H1 (cell line): ENCODE measurements around the gene LRIG2. TPM values are rescaled to one million over a fixed set of nuclear protein-coding genes. Genes with fewer than 3 reads are reported as not detected.
A peak's percentile ranks its signal among the peaks of the same experiment; 100 is the strongest.

ENCODE experiments used
- CTCF ChIA-PET: fragments of 300-600 bp; sonication (Branson Sonifier 250); formaldehyde crosslinking; loops from one replicate; lab custom pipeline; 2021; ENCODE audit not compliant: partially characterized antibody; lab: Charles Lee
- POLR2A ChIA-PET: fragments of 300-600 bp; sonication (Branson Sonifier 250); formaldehyde crosslinking; loops from one replicate; lab custom pipeline; 2021; ENCODE audit warnings: inconsistent platforms; ENCODE audit not compliant: partially characterized antibody; lab: Charles Lee
- DNase-seq, 2 experiments: peaks; one replicate each; pipeline versions ENCODE4 v3.0.0 to v3.0.0-alpha.2; 2010 to 2022; ENCODE audit warnings: low spot score in 2 of 2, low read depth in 1 of 2, mixed read lengths in 1 of 2
- FAIRE-seq: peaks from 2 replicates; lab custom pipeline; 2011; peaks lifted over from hg19 to GRCh38; lab: Jason Lieb, UNC
- H2AFZ ChIP-seq: 2 replicates; pipeline ENCODE4 v1.8.1; 2012; ENCODE audit warnings: low read length, inconsistent platforms
- H2AK5ac ChIP-seq: 2 replicates; pipeline ENCODE4 v1.6.1; 2013; ENCODE audit warnings: low read depth, low read length
- H2BK120ac ChIP-seq: replicated peaks from 2 replicates; pipeline ENCODE3; 2013; ENCODE audit warnings: low read depth, low read length, inconsistent platforms
- H2BK12ac ChIP-seq: 2 replicates; pipeline ENCODE4 v1.6.1; 2013; ENCODE audit warnings: low read depth, low read length
- H2BK15ac ChIP-seq: 2 replicates; pipeline ENCODE4 v1.6.1; 2013; ENCODE audit warnings: low read length
- H2BK20ac ChIP-seq: 2 replicates; pipeline ENCODE4 v1.6.1; 2013; ENCODE audit warnings: low read length
- H2BK5ac ChIP-seq: 2 replicates; pipeline ENCODE4 v1.6.1; 2013; ENCODE audit warnings: low read depth, low read length
- H3K14ac ChIP-seq: 2 replicates; pipeline ENCODE4 v1.6.1; 2013; ENCODE audit warnings: inconsistent platforms; ENCODE audit not compliant: insufficient read length
- H3K18ac ChIP-seq: 2 replicates; pipeline ENCODE4 v1.6.1; 2013; ENCODE audit warnings: low read length; ENCODE audit errors: extremely low read depth
- H3K23ac ChIP-seq: 2 replicates; pipeline ENCODE4 v1.6.1; 2013; ENCODE audit warnings: inconsistent platforms; ENCODE audit not compliant: insufficient read length
- H3K23me2 ChIP-seq: 2 replicates; pipeline ENCODE4 v1.6.1; 2013; ENCODE audit warnings: low read depth, low read length
- H3K27ac ChIP-seq: 2 replicates; pipeline ENCODE4 v1.6.1; 2011; ENCODE audit warnings: low read depth, low read length, inconsistent platforms
- H3K27me3 ChIP-seq, 4 experiments: replicated peaks in 1 of 4; 1 replicate in 1 of 4; 2 replicates in 3 of 4; pipeline versions ENCODE4 v1.6.1 to v1.8.1; 2011 to 2013; ENCODE audit warnings: low read length in 3 of 4, mild to moderate bottlenecking in 3 of 4, inconsistent platforms in 2 of 4, mixed read lengths in 2 of 4, moderate library complexity in 1 of 4; ENCODE audit not compliant: control insufficient read depth in 3 of 4, insufficient read depth in 3 of 4; ENCODE audit errors: extremely low read depth in 1 of 4
- H3K36me3 ChIP-seq, 4 experiments: 2 replicates each; pipeline versions ENCODE4 v1.6.1 to v1.8.1; 2011 to 2013; ENCODE audit warnings: mild to moderate bottlenecking in 4 of 4, low read length in 3 of 4, moderate library complexity in 2 of 4, control low read depth in 1 of 4, inconsistent platforms in 1 of 4; ENCODE audit not compliant: insufficient read depth in 4 of 4, control insufficient read depth in 2 of 4
- H3K4ac ChIP-seq: replicated peaks from 2 replicates; pipeline ENCODE3; 2013; ENCODE audit warnings: low read length, low read depth, mixed read lengths, inconsistent platforms; ENCODE audit not compliant: insufficient read length
- H3K4me1 ChIP-seq, 4 experiments: replicated peaks in 1 of 4; 1 replicate in 1 of 4; 2 replicates in 3 of 4; pipeline versions ENCODE4 v1.6.1 to v1.8.1; 2011 to 2013; ENCODE audit warnings: low read length in 3 of 4, inconsistent platforms in 2 of 4, mixed read lengths in 1 of 4; ENCODE audit not compliant: insufficient read depth in 4 of 4, control insufficient read depth in 3 of 4
- H3K4me2 ChIP-seq, 2 experiments: 2 replicates each; pipeline versions ENCODE4 v1.6.1 to v1.8.1; 2011 to 2013; ENCODE audit warnings: low read depth in 2 of 2, low read length in 2 of 2, control low read depth in 1 of 2, inconsistent platforms in 1 of 2, mild to moderate bottlenecking in 1 of 2; ENCODE audit not compliant: insufficient read depth in 1 of 2
- H3K4me3 ChIP-seq, 4 experiments: fragments of 200-600, 300-600 bp in 1 of 4; sonication (generic), shearing (Covaris generic), sonication (Bioruptor Twin) in 1 of 4; 2 replicates each; pipeline versions ENCODE4 v1.5.1 to v1.8.1; 2011 to 2016; ENCODE audit warnings: low read length in 4 of 4, low read depth in 3 of 4, control low read depth in 2 of 4, inconsistent platforms in 2 of 4, mild to moderate bottlenecking in 2 of 4, mixed read lengths in 1 of 4, moderate library complexity in 1 of 4; ENCODE audit not compliant: insufficient read depth in 2 of 4; ENCODE audit errors: extremely low read depth in 1 of 4
- H3K56ac ChIP-seq: replicated peaks from 2 replicates; pipeline ENCODE3; 2013; ENCODE audit warnings: low read depth, mild to moderate bottlenecking, mixed read lengths, low read length, inconsistent platforms; ENCODE audit not compliant: insufficient read length
- H3K79me1 ChIP-seq: 2 replicates; pipeline ENCODE4 v1.6.1; 2013; ENCODE audit warnings: low read depth, low read length, control low read depth
- H3K79me2 ChIP-seq, 2 experiments: 2 replicates each; pipeline versions ENCODE4 v1.6.1 to v1.8.1; 2012 to 2013; ENCODE audit warnings: low read length in 2 of 2, mild to moderate bottlenecking in 2 of 2, inconsistent platforms in 1 of 2; ENCODE audit not compliant: insufficient read depth in 2 of 2, control insufficient read depth in 1 of 2
- H3K9ac ChIP-seq, 4 experiments: replicated peaks in 1 of 4; 1 replicate in 1 of 4; 2 replicates in 3 of 4; pipeline versions ENCODE4 v1.6.1 to v1.8.1; 2011 to 2013; ENCODE audit warnings: low read depth in 3 of 4, low read length in 3 of 4, control low read depth in 2 of 4, mild to moderate bottlenecking in 2 of 4, moderate library complexity in 2 of 4, inconsistent platforms in 1 of 4; ENCODE audit errors: extremely low read depth in 1 of 4
- H3K9me3 ChIP-seq, 2 experiments: 2 replicates each; pipeline versions ENCODE4 v1.6.1 to v1.8.1; 2012 to 2013; ENCODE audit warnings: mild to moderate bottlenecking in 2 of 2, moderate library complexity in 2 of 2, control low read depth in 1 of 2, inconsistent platforms in 1 of 2, low read depth in 1 of 2, low read length in 1 of 2, mixed read lengths in 1 of 2; ENCODE audit not compliant: insufficient read depth in 2 of 2
- H4K20me1 ChIP-seq, 2 experiments: replicated peaks in 1 of 2; 2 replicates each; pipeline versions ENCODE3 to v1.8.1; 2011 to 2013; ENCODE audit warnings: inconsistent platforms in 2 of 2, low read length in 2 of 2, mild to moderate bottlenecking in 1 of 2; ENCODE audit not compliant: insufficient read depth in 2 of 2, control insufficient read depth in 1 of 2
- H4K5ac ChIP-seq: 2 replicates; pipeline ENCODE4 v1.6.1; 2013; ENCODE audit warnings: low read length, low read depth, mixed read lengths, inconsistent platforms; ENCODE audit not compliant: insufficient read length
- H4K8ac ChIP-seq: 2 replicates; pipeline ENCODE4 v1.8.0; 2013; ENCODE audit warnings: mild to moderate bottlenecking, moderate library complexity, low read length, inconsistent platforms; ENCODE audit not compliant: insufficient read depth; ENCODE audit errors: extremely low read depth
- H4K91ac ChIP-seq: replicated peaks from 2 replicates; pipeline ENCODE3; 2013; ENCODE audit warnings: low read length, mixed read lengths, inconsistent platforms; ENCODE audit not compliant: insufficient read length
- CHD1 ChIP-seq: IDR thresholded peaks from 2 replicates; pipeline ENCODE4 v1.6.1; 2012; ENCODE audit warnings: low read depth, low read length, improper control_type of control experiment
- EZH2 ChIP-seq: fragments of 200-600 bp; sonication (generic); IDR thresholded peaks from 2 replicates; pipeline ENCODE4 v1.7.1; 2012; ENCODE audit warnings: low read depth, mild to moderate bottlenecking, moderate library complexity, low read length, inconsistent platforms; ENCODE audit not compliant: severe bottlenecking
- KDM4A ChIP-seq: IDR thresholded peaks from one replicate; pipeline ENCODE4 v1.7.1; 2012; ENCODE audit warnings: low read depth, mild to moderate bottlenecking, moderate library complexity, low read length, inconsistent platforms; ENCODE audit not compliant: severe bottlenecking
- NANOG ChIP-seq: IDR thresholded peaks from 2 replicates; pipeline ENCODE4 v1.6.1; 2011; ENCODE audit warnings: low read length, low read depth, mild to moderate bottlenecking, inconsistent platforms; ENCODE audit not compliant: insufficient read depth, poor library complexity, severe bottlenecking
- POLR2A ChIP-seq, 2 experiments: IDR thresholded peaks; 1 replicate in 1 of 2; 2 replicates in 1 of 2; pipeline ENCODE4 v1.6.1; 2011; ENCODE audit warnings: low read depth in 2 of 2, low read length in 2 of 2, mild to moderate bottlenecking in 2 of 2; ENCODE audit errors: control extremely low read depth in 1 of 2
- SAP30 ChIP-seq: fragments of 300-600 bp; sonication (generic); IDR thresholded peaks from 2 replicates; pipeline ENCODE4 v1.7.1; 2012; ENCODE audit warnings: low read length, moderate library complexity, mild to moderate bottlenecking, inconsistent platforms; ENCODE audit not compliant: insufficient read depth, insufficient replicate concordance
- SIX5 ChIP-seq: IDR thresholded peaks from 2 replicates; pipeline ENCODE4 v1.6.1; 2011; ENCODE audit warnings: mild to moderate bottlenecking, low read depth, low read length
- SUZ12 ChIP-seq: fragments of 200-600 bp; sonication (generic); IDR thresholded peaks from 2 replicates; pipeline ENCODE4 v1.6.1; 2012; ENCODE audit warnings: mild to moderate bottlenecking, inconsistent platforms, low read length, moderate library complexity, mixed read lengths
- TAF1 ChIP-seq: IDR thresholded peaks from 2 replicates; pipeline ENCODE4 v1.6.1; 2011; ENCODE audit warnings: mild to moderate bottlenecking, low read depth, low read length
- TEAD4 ChIP-seq: IDR thresholded peaks from 2 replicates; pipeline ENCODE4 v1.6.1; 2012; ENCODE audit warnings: low read depth, low read length, inconsistent platforms, mixed read lengths
- ZNF274 ChIP-seq: IDR thresholded peaks from 2 replicates; pipeline ENCODE4 v1.7.0; 2012; ENCODE audit warnings: low read length, borderline replicate concordance; ENCODE audit errors: extremely low read depth
- WGBS, 2 experiments: shearing (Covaris generic) in 1 of 2; methylation state at CpG; one replicate each; pipeline versions ENCODE4 v1.1.6 to v1.1.7; 2013 to 2015; ENCODE audit warnings: low lambda C conversion rate in 2 of 2, mixed read lengths in 2 of 2, inconsistent platforms in 1 of 2, low coverage in 1 of 2, missing lambda C conversion rate in 1 of 2; ENCODE audit not compliant: insufficient replicate concordance in 2 of 2, insufficient coverage in 1 of 2, insufficient read length in 1 of 2; ENCODE audit errors: extremely low coverage in 1 of 2, missing lambda C conversion rate in 1 of 2; 5-methylcytosine and 5-hydroxymethylcytosine counted together
- polyA plus RNA-seq, 7 experiments: library from polyadenylated mRNA; depleted of rRNA in 3 of 7; stranded (reverse) in 5 of 7; unstranded in 2 of 7; fragments of >200 nt in 5 of 7; fragments of 200-250 nt in 2 of 7; gene quantifications; 1 replicate in 5 of 7; 2 replicates in 1 of 7; 4 replicates in 1 of 7; pipeline versions ENCODE4 v1.2.1 to v1.2.3, GENCODE V29; 2011 to 2013; ENCODE audit warnings: missing spikeins in 2 of 7, mixed read lengths in 2 of 7
- total RNA-seq: library from RNA; stranded (reverse); fragmentation: NEBNext Ultra II Directional; extraction: Animal tissue kit (Norgen Biotek cat#: 25700); gene quantifications from 2 replicates; pipeline ENCODE4 v1.2.1, GENCODE V29; 2021

The LRIG2 gene
- total and polyA plus RNA-seq, 2 of the 8 experiments (the other 6 are each of a cell fraction or from before 2014, with no cell fraction given) = 16.2 to 20.9 TPM

- Histone ChIP-seq H3K27ac (no peak overlapping the region), H3K27me3 (no peaks in the 10 kb centered on the region), H3K23ac (no peak overlapping the region), H4K8ac (no peak overlapping the region), H3K4me3 (no peak overlapping the region), H4K5ac (no peak overlapping the region), H3K79me2 (no peaks in the 10 kb centered on the region), H2BK5ac (no peak overlapping the region), H2BK20ac (no peak overlapping the region), H3K18ac (no peak overlapping the region), H3K36me3 (no peaks in the 10 kb centered on the region; a peak in 1 of 8 replicates), H2BK15ac (no peak overlapping the region), H3K14ac (no peak overlapping the region), H2BK120ac (no peak overlapping the region), H2AK5ac (no peak overlapping the region), H3K56ac (no peak overlapping the region), H2AFZ (no peak overlapping the region), H3K9ac (no peak overlapping the region), H4K91ac (no peak overlapping the region), H3K9me3 (no peaks in the 10 kb centered on the region), H4K20me1 (no peaks in the 10 kb centered on the region), H3K23me2 (no peaks in the 10 kb centered on the region), H3K4me2 (no peak overlapping the region), H3K4ac (no peak overlapping the region), H3K4me1 (peaks cover 2 to 21% (median 13%) of the 10 kb centered on the region in 4 experiments; a peak in 5 of 7 replicates), H2BK12ac (peak overlapping the region; percentile 81; the same call in 1 of the 2 replicates), H3K79me1 (no peaks in the 10 kb centered on the region)
- no peak for FAIRE-seq
- no peak for DNase-seq
- ChIA-PET POLR2A (interaction anchor here (0.6 to 11.5 kb wide), 3 partner anchors 13 to 74 kb away, joined by 3 to 106 read pairs (median 3); partner anchors contain the start of gene SLC16A1), CTCF (interaction anchor here (1.9 kb wide), 1 partner anchor 43 kb away, joined by 5 read pairs; the partner anchor contains the start of gene LRIG2)
- WGBS, 2 experiments = 82% methylated on average over 1 of the region's 1 CpG; no CpG with 5 or more reads in 1 of the 2 experiments
- TF ChIP-seq CHD1 (no peak), EZH2 (no peak), NANOG (no peak), SUZ12 (no peak), ZNF274 (no peak), KDM4A (no peak), TEAD4 (no peak), SIX5 (no peak), POLR2A (IDR thresholded peaks at IDR 0.05; ENCODE audit: control extremely low read depth in 1 of 2, low read depth in 2 of 2, low read length in 2 of 2) (no peak), SAP30 (no peak), TAF1 (no peak)
Measured at GRCh38 chr1:113029822-113030221, 43.2 kb upstream of the LRIG2 start.
